Measurements from ENCODE around the gene MVB12B.

MVB12B gene

GRCh38 chr9:126329476-126330275 is 3.0 kb downstream of the MVB12B start:
- in situ Hi-C loops (cut with MboI; ENCODE audit: low sequenced_read_pairs), result no loop called here

DNA sequence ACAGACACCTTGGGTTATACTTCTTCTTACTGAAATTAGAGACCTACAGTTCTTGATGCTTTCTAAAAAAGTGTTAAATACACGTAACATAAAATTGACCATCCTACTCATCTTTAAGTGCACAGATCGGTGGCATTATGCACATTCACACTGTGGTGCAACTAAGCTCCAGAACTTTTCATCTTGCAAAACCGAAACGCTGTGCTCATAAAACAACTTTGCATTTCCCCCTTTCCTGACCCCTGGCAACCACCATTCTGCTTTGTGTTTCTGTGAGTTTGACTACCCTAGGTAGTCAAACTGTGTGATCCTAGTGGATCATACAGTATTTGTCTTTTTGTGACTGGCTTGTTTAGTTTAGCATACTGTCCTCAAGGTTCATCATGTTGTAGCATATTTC is 3.9 kb downstream of the MVB12B start:
- in situ Hi-C loops (cut with MboI; ENCODE audit: low sequenced_read_pairs), result no loop called here

GRCh38 chr9:126331964-126332748 is 5.5 kb downstream of the MVB12B start:
- in situ Hi-C loops (cut with MboI; ENCODE audit: low sequenced_read_pairs), result no loop called here

DNA sequence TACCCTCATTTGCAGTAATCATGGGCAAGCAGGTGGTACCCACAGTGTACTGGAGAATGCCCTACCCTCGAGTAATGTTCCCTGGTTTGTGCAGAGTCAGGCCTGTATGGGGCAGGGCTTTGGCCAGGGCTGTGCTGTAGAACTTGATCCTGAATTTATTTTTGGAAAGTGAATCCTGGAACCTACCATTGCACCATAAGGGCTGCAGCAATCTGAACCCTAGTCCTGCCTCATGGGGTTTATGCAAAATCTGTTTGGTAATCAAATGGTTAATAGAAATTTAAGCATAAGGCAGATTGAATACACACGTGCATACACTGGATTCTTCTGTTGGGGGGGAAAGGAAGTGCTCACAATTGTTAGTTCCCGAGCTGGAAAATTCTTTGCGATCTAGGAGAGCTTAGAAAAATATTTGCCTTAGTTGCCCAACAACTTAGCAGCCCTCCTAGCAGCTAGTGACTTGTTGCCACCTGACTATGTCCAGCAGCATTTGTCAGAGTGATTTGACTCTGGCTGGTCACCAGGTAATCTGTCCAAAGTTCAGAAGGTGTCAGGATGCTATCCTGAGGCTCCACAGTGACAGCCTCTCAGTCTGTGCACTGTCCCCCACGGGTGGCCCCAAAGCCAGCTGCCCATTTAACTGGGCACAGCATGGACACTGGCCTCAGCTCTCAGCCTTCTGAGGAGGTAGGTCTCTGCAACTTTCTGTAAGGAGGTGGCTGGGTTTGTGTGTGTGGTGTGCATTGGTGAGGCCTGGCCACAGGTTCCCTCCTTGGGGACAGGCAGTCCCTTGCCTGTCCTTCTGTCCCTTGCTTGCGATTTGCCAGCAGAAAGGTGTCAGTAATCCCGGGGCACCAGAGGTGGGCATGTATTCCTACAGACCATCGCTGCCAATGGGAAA is 8.3 kb downstream of the MVB12B start:
- in situ Hi-C loops (cut with MboI; ENCODE audit: low sequenced_read_pairs), result no loop called here

GRCh38 chr9:126335837-126336735 is 9.5 kb downstream of the MVB12B start:
- in situ Hi-C loops (cut with MboI; ENCODE audit: low sequenced_read_pairs), result no loop called here

GRCh38 chr9:126336736-126337325 is 10.2 kb downstream of the MVB12B start:
- in situ Hi-C loops (cut with MboI; ENCODE audit: low sequenced_read_pairs), result no loop called here

GRCh38 chr9:126337729-126338372 is 11.2 kb downstream of the MVB12B start:
- in situ Hi-C loops (cut with MboI; ENCODE audit: low sequenced_read_pairs), result no loop called here

- in situ Hi-C loops (cut with MboI; ENCODE audit: low sequenced_read_pairs), result no loop called here
Observed at GRCh38 chr9:126338945-126339344, 12.3 kb downstream of the MVB12B start.

- in situ Hi-C loops (cut with MboI; ENCODE audit: low sequenced_read_pairs), result no loop called here
Observed at GRCh38 chr9:126341426-126341825, 14.8 kb downstream of the MVB12B start.

- in situ Hi-C loops (cut with MboI; ENCODE audit: low sequenced_read_pairs), result no loop called here
Observed at GRCh38 chr9:126341902-126342301, 15.3 kb downstream of the MVB12B start.

DNA sequence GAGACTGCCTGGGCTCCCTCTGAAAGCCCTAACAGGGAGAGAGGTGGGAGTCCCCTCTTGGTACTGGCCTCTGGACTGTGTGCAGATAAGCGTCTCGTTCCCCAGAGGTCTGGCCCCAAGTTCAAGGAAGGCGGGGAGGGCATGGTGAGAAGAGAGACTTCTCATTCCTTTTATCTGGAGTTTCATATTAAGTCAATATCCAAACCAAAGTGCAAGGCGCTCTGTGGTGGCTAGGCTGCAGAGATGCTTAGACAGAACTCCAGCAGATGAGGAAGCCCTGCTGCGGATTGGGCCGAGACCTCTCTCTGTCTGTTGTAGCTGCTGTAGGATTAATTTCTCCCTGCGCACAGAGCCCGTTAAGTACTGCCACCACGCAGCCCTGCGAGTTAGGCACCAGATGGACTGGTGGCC is 16.0 kb downstream of the MVB12B start:
- in situ Hi-C loops (cut with MboI; ENCODE audit: low sequenced_read_pairs), result no loop called here

DNA sequence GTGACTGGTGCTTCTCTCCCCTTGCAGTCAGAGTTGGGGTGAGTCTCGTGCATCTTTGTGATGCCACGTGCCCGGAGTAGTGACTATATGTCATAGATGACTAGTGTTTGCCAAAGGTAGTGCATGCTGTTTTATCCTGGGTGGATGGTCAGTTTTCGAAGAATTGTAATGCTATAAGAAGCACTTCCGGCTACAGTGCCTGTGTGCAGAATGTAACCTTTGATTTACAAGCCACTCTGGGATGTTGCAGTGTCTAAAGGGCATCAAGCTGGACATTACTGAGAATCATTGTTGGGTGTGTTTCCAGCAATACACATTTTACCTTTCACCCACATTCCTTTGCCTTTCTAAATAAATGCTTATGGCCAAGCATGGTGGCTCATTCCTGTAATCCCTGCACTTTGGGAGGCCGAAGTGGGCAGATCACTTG is 16.7 kb downstream of the MVB12B start:
- in situ Hi-C loops (cut with MboI; ENCODE audit: low sequenced_read_pairs), result no loop called here

GRCh38 chr9:126346031-126346430 is 19.4 kb downstream of the MVB12B start:
- in situ Hi-C loops (cut with MboI; ENCODE audit: low sequenced_read_pairs), result no loop called here

DNA sequence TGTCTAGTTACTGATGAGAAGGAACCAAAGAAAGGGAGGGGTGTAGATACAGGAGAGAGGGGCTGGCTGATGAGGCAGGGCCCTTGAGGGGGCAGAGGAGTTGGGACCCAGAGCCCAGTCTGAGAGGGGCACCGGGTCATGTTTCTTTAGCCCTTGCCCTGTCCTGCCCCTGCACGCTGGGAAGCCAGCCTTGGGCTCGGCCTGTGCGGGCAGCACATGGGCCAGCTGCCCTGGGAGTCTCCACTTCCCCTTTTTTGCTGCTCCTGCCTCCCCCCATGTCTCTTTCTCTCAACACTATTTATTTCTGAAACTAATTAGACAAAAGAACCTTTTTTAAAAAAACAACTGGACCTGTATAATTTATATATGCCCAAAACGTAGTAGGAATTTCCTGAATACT is 20.5 kb downstream of the MVB12B start:
- in situ Hi-C loops (cut with MboI; ENCODE audit: low sequenced_read_pairs), result no loop called here

- in situ Hi-C loops (cut with MboI; ENCODE audit: low sequenced_read_pairs), result no loop called here
Observed at GRCh38 chr9:126347911-126348760, 21.5 kb downstream of the MVB12B start.

DNA sequence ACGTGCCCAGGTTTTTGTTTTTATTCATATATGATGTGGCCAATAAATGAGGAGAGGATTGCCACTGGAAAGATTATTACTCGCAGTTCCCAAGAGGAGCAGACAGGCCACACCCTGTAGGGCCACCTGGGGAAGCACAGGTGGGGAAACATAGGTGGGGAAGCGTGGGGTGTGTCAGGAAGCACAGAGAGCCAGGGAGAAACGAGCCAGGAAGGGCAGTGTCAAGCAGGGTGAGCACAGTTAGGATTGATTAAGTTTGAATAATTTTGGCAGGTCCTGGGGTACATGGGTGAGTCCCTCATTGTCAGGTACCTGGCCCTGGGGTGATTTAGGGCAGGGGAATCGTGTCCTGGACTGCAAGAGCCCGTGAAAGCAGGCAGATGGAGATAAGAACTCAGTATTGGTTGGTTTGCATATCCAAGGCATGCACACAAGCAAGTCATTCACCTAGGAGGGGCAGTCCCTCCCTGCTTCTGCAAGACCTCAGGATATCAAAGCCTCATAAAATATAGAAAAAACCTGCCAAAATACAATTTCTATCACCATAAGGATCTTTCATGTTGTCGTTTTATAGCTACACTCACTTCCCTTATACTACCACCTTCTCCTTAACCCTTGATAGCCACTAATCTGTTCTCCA is 22.4 kb downstream of the MVB12B start:
- in situ Hi-C loops (cut with MboI; ENCODE audit: low sequenced_read_pairs), result no loop called here

- in situ Hi-C loops (cut with MboI; ENCODE audit: low sequenced_read_pairs), result no loop called here
Observed at GRCh38 chr9:126354887-126355770, 28.5 kb downstream of the MVB12B start.

All from hTERT RPE-1 (cell line).